ENCODE measurements around the gene FZR1.
A peak's percentile ranks its signal among the peaks of the same experiment; 100 is the strongest.
"Not testable (repeated sequence)": the region's sequence is repeated elsewhere in the genome, so short reads cannot be mapped to it uniquely, and the experiment has no call there.

The FZR1 gene

DNA sequence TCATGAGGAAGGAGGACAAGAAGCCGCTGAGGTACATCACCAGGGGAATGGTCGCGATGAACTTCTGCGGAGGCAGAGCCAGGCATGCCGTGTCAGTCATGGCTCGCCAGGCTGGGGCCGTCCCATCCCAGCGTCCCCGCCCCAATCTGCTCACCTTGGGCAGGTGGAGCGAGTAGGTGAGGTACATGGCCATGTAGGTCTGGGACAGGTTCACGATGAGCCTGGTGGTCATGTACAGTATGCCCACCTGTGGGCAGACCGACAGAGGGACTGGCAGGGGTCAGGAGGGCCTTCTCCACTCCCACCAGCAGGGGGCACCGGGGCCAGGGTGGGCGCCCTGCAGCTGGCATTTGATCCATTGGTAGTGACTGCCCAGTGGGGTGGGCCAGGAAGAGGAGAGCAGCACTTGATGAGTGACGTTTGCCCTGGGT is 41.2 kb downstream of the FZR1 start:
- DNase-seq (ENCODE audit: low spot score), result no peak

DNA sequence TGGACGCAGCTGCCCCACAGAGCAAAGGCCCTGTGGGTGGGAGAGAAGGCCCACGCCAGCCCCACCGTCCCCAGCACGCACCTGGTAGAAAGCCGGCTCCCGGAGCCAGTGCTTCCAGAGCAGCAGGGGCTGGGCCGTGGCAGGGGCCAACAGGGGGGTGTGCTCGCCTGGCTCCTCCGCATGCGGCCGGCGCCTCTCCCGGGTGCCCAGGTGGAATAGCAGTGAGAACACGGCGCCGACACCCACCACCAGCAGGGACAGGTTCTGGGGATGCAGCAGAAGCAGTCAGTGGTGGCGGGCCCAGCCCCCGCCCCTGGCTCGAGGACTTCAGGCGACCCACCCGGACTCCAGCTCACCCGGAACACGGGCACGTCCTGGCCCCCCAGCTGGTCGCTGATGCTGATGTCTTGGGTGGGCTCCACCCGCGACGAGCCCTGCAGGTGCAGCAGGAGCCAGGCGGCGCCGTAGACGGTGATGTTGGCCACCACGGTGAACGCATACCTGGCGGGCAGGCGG is 41.7 kb downstream of the FZR1 start:
- no peak for DNase-seq (ENCODE audit: low spot score)

DNA sequence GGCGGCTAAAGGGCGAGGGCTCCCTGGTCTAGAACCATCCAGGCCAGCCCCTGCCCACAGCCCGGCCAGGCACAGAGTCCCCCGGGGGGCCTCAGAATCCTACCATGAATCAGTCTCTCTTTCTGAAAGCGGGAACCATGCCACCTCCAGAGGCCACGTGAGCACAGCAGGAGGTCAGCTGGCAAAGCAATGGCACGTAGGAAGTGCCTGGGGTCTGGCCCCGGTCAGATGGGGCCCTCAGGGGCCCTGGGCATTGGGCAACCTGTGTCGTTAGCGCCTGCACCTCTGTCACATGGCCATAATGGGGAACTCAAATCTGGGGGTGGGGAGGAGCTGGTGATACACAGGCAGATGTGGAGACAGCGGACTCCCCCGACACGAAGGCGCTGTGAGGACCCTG is 42.5 kb downstream of the FZR1 start:
- DNase-seq (ENCODE audit: low spot score), result no peak

DNA sequence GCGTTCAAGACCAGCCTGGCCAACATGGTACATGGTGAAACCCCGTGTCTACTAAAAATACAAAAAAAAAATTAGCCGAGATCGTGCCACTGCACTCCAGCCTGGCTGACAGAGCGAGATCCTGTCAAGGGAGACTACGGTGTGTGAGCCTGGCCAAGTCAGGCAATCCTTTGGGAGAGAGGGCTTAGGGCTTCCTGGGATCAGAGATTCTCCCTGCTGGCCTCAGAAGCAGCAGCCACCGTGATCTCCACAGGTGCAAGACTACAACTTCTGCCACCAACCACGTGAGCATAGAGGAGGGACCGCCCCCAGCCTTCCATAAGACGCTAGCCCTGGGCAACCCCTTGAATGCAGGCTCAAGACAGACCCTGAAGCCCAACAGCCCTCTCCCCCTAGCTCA is 43.7 kb downstream of the FZR1 start:
- DNase-seq (ENCODE audit: low spot score), result no peak

DNA sequence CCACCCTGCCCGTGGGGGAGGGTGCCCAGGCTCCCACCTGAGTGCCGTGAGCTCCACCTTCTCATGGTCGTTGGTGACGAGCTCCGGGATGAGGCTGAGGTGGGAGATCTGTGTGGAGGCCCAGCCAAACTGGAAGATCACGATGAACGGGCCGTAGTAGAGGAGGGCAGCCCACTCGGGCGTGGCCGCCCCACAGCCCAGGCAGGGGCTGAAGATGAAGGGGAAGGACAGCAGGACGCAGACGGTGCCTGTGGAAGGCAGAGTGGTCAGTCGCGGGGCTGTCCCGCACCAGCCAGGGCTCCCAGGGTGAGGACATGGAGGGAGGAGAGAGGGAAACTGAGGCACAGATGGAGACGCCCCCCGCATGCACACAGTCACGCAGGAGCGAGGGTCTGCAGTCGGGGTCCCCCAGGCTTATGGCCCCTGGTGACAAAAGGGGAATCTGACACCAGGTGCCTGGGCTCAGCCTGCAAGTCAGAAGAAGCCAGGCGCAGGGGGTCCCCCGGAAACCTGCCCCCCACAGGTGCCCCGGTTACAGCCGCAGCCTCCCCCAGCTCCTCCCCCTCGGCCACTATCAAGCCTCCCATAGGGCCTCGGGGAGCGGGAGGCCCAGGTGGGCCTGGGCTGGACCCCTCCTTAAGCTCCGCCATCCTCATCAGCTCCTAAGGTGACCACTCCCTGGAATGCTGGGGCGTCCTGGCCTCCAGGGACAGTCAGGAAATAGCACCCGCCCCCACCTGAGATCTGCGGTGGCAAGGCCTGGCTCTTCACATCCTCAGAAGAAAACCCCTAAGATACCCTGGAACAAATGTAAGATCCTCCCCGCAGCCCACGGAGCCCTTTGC is 45.1 kb downstream of the FZR1 start:
- no peak for DNase-seq (ENCODE audit: low spot score)

DNA sequence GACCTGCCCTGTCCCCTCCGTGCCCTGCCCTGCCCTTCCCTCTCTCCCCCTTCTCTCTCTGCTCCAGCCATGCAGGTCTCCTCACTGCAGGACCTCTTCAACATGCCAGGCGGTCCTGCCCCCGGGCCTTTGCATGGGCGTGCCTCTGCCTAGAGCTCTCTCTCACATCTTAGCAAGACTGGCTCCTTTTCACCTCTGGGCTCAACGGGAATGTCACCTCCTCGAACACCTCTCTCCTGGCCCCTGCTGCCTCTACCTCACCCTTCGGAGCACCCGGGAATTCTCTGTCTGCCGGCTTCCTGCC is 45.6 kb downstream of the FZR1 start:
- no peak for DNase-seq (ENCODE audit: low spot score)

DNA sequence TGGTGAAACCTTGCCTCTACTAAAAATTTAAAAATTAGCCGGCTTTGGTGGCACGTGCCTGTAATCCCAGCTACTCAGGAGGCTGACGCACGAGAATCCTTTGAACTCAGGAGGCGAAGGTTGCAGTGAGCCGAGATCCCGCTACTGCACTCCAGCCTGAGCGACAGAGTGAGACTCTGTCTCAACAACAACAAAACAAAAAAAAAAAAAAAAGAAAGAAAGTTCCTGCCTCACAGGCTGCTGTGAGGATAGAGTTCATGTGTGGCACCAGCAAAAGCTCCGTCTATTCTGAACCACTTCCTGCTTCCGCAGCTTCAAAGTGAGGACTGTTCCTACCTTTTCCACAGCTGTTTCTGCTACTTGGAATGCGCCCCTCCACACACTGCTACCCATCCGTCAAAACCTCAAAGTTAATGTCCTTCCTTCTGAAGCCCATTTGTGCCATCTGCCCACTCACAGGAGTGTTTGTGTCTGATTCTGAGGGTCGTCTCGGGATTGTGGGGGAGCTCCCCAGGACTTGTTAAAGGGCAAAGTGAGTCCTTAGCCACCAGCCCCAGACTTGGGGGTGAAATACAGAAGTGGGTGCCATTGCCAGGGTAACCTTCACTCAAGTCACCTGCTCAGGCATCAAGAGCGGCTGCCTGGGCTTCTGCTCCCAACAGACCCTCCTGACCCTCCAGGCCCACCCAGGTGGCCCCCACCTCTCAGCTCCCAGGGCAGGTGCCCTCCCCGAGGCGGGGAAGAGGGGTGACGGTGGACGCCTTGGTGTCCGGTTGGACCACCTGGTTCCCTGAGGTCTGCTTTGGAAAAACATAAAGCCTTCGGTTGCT is 48.4 kb downstream of the FZR1 start:
- no peak for DNase-seq (ENCODE audit: low spot score)

DNA sequence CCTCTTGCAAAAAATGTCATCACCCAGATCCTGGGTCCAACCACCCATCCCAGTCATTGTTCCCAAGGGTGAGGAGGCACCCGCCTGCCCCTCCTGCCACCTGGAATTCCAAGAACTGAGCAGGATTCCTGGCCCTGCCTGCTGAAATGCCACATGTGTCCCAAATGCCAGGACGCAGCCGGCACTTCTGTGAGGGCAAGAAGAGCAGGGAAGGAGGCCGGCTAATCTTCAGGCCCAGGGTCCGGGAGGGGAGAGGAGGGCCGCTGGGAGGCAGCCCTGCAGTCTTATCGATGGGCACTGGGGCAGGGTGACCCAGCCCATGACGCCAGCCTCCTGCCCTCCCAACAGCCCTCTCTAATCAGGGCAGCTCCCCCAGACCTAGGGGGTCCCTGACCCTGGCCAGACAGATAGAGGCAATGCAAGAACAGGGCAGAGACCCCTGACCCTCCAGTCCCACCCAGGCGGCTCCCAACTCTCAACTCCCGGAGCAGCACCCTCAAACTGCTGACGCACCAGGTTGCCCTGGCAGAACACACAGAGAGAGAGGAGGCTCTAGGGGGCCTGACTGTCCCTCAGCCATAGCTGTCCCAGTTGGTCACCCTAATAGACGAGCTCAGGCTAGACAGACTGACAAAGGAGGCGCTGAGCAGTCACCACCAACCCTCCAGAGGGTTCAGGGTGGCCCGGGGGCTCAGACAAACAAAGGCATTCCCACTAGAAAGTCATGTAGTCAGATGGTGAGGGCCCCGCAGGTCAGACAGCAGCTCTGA is 49.7 kb downstream of the FZR1 start:
- no peak for DNase-seq (ENCODE audit: low spot score)

DNA sequence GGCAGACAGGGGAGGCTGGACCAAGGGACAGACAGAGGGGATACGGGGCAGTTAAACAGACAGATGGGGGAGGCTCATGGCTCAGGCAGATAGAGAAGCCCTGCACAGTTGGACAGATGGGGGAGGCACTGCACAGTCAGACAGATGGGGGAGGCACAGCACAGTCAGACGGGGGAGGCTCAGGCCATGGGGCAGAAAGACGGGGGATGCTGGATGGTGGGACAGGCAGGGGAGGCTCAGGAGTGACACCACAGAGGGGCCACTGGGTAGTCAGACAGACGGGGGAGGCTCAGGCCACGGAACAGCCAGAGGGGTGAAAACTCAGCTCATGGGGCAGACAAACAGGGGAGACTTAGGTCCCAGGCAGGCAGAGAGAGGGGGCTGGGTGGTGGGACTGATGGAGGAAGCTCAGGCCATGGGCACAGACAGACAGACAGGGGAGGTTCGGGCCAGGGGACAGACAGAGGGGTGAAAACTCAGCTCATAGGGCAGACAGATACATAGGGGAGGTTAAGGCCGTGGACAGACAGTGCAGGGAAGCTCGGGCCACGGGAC is 50.4 kb downstream of the FZR1 start:
- no peak for DNase-seq (ENCODE audit: low spot score)

DNA sequence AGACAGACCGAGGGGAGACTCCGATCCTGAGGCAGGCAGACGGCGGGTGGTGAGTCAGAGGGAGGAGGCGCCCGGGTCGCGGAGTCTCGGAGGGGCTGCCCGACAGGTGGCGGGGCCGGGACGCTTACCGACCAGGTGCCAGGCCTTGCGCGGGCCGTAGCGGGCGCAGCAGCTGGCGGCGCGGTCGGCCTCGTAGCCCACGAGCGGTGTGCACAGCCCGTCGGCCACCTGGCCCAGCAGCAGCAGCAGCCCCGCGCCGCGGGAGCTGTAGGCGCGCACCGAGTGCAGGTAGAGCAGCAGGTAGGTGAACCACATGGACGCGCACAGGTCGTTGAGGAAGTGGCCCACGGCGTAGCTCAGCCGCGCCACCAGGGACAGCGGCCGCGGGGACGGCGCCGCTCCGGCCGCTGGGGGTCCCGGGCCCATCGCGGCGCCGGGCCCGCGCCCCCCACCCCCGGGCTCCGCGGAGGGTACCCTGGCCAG is 50.9 kb downstream of the FZR1 start:
- DNase-seq (ENCODE audit: low spot score), result no peak

DNA sequence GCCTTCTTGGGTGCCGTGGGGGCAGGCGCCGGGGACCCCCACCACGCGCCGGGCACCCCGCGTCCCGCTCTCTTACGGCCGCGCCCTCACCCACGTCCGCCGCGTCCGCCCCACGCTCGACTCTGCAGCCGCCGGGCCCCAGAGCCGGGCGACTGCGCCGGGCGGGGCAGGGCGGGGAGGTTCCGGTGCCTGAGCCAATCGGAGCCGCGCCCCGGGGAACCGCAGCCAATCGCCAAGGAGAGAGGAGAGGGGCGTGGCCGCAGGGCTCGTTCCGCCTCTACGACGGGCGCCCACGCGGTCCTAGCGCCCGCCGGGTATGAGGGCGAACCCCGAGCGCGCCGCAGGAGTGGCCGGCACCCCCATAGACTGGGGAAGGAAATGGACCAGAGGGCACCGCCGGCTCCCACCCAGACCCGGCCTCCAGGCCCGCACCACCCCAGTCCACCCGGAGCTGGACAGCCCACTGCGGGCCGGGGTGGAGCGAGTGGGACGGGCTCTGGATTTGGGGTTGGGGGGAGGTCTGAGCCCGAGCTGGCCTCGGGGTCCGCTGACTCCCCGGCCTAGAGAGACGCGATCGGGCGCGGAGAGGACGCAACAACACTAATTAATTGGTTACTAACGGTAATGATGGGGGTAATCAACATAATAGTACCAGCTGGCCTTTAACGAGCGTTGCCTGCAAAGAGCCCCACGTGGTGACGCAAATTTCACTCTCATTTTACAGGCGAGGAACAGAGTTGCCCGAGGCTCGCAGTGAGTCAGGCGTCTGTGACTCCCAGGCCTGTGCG is 51.5 kb downstream of the FZR1 start, which contains the start of gene MFSD12:
MFSD12 (minus strand) TSS at position 126 of the 788 bp plus-strand sequence. CDS start 183 bp downstream, outside the sequence.
- DNase-seq (ENCODE audit: low spot score), result peak; percentile 92

DNA sequence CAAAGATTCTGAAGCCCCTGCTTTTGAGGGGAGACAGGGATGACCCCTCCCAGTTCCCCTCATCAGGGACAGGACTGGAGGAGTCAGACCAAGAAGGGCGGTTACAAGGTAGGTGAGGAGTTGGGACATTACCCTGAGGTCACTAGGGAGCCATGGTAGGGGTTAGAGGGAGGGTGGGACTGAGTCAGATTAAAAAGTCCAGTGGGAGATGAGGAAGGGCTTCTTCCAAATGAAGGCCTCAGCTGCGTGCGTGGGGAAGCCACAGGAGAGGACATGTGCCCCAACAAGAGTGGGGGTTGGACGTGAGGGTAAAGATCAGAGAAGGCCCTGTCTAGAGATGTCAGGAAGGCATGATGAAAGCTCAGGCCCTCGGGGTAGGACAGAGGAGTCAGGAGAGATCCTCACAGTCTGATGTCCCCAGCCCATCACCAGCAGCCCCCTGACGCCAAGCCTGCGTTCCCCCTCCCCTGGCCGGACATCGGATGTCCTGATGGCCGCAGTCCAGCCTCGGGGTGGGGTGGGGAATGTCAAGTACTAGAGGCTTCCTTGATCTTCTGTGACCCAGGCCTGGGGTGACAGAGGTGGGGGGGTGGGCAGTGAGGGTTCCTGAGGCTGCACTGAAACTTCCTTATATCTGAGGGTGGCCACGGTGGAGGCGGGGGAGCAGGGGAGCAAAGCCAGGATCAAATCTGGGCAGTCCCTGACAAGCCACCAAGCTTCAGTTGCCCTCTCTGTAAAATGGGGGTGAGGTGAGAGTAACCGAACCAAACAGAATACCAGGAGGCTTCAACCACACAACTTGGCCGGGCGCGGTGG is 57.8 kb downstream of the FZR1 start:
- no peak for DNase-seq (ENCODE audit: low spot score)

DNA sequence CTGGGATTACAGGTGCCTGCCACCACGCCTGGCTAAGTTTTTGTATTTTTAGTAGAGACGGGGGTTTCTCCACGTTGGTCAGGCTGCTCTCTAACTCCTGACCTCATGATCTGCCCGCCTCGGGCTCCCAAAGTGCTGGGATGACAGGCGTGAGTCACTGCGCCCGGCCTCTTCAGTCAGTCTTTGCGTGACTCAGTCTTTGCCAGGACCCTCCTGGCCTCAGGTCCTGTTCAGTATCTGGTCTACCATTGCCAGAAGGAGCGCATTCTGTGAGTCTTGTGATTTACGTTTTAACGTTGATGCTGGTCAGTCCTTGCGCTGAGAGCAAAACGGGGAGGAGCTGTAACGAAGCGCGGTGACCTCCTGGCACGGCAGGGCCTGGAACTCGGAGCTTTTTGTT is 59.0 kb downstream of the FZR1 start:
- DNase-seq (ENCODE audit: low spot score), result no peak

DNA sequence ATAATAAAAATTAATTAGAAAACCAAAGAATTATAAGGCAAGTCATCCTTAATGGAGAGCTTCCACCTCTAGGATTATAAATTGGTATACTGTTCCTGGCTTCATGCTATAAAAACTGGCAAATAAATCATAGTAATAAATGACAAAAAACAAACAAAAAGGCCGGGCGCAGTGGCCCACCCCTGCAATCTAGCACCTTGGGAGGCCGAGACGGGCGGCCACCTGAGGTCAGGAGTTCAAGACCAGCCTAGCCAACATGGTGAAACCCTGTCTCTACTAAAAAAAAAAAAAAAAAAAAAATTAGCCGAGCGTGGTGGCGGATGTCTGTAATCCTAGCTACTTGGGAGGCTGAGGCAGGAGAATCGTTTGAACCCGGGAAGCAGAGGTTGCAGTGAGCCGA is 63.9 kb downstream of the FZR1 start:
- DNase-seq (ENCODE audit: low spot score), result not testable (repeated sequence)

DNA sequence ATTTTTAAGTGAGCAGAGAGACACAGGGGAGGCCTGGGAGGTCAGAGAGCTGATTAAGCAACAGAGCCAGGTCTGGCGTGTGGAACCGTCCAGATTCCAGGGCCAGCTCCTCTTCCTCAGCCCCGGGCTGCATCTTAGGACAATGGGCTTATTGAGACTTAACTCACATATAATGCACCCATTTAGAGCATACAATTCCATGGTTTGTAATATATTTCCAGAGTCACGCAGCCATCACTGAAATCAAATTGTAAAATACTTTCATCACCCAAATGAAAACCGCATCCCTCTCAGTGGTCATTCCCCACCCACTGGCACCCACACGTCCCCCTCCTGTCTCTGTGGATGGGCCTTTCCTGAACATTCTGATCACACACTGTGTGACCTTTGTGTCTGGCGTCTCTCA is 64.5 kb downstream of the FZR1 start:
- DNase-seq (ENCODE audit: low spot score), result peak; percentile 83

DNA sequence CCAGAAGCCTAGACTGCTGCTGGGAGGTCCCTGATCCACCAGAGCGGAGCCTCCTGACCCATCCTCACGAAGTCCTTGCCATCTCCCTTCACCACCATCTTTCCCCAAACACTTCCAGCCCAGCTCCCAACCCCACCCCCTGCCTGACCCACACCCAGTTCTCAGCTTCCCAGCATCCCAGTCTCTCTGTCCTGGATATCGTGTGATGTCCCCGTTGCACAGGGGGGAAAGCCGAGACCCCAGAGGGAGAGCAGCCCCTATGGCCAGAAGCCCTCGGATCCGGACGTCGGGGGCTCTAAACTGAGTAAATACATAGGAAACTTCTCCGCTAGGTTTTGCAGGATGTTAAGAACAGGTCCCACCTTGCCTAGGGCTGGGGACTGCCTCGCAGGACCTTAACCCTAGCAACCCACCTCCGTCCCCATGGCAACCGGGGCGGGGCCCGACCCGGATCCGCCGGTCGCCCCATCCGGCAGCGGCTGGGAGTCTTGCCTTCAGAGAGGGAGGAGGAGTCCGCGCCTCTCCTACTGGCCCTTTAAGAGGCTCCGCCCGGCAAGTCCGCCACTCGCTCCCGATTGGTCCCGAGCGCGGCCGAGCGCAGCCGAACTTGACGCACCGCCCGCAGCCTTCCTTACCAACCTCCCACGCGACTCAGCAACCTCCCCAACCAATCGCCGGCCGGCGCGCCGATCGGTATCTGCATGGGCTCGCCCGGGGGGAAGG is 66.2 kb downstream of the FZR1 start:
- DNase-seq (ENCODE audit: low spot score), result peak; percentile 100

DNA sequence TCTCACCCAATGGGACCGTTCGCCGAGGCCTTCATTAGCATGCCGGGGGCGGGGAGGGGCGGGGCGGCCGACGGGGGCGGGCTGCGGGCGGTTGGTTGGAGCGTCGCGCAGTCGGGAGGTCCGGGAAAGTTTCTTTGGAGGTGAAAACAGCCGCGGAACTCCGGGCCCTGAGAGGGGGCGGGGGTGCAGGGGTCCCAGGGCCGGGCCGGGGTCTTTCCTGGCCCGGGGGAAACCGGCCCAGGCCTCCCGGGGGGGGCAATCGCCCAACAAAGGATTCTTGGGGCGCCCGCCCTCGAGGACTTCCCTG is 66.7 kb downstream of the FZR1 start, which contains the start of gene HMG20B:
HMG20B (plus strand) TSS at position 90 of the 307 bp plus-strand sequence. CDS start 366 bp downstream, outside the sequence.
- no peak for DNase-seq (ENCODE audit: low spot score)

DNA sequence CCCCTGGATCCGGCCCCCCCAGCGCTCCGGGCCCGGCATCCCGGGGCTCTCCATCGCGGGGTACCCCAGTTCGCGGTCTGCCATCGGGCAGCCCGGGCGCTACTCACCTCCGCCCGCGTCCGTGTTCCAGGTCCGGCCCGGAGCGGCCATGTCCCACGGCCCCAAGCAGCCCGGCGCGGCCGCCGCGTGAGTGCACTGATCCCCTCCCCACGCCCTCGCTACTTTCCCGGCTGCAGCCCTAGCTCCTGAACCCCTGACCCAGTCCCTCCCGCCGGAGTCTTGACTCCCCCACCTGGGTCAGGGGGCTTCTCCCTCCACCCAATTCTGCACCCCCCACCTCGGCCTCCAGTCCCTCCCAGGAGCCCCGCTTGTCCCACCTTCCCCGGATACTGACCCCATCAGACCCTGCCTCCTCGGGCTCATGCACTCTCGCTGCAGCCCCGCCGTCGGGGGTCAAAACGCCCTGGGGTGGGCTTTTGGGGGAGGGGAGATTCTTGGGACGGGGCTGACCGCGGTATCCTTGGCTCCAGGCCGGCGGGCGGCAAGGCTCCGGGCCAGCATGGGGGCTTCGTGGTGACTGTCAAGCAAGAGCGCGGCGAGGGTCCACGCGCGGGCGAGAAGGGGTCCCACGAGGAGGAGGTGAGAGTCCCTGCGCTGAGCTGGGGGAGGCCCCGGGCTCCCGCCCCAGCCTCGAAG is 67.2 kb downstream of the FZR1 start:
- DNase-seq (ENCODE audit: low spot score), result no peak

All from putamen (tissue), 1 donor.